ENCODE measurements around the gene CHMP2A.

CHMP2A gene

DNA sequence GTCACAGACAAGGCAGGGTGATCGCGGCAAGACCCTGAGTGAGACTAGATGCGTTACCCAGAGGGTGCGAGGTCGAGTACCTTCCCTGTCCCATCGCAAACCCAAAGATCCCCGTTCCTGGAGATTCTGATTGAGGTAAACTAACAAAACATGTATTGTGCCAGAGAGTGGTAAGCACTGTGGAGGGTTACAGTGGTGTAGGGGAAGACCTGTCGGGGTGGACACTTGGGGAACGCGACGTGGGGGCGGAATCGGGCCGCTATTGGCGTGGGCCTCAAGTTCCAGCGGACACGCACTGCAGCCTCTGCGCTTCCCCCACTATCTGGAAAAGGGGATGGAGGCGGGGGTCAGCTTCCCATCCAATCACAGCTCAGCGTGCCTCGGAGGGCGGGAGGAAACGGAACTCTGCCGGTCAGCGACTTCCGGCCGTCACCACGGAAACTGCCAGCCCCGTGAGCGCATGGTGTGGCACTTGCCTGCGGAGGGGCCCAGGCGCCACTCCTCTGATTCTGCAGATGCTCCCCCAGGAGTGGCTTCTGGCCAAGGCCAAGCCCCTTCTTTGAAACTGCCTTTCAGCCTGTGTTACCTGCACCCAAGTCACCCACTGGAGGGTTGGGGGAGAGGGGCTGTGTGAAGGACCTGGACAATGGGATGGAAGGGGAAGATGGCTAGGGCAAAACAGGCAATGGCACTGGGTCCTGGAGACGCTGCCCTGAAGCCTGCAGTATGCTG is 4.5 kb upstream of the CHMP2A start:
- TF ChIP-seq, protein P1, sequence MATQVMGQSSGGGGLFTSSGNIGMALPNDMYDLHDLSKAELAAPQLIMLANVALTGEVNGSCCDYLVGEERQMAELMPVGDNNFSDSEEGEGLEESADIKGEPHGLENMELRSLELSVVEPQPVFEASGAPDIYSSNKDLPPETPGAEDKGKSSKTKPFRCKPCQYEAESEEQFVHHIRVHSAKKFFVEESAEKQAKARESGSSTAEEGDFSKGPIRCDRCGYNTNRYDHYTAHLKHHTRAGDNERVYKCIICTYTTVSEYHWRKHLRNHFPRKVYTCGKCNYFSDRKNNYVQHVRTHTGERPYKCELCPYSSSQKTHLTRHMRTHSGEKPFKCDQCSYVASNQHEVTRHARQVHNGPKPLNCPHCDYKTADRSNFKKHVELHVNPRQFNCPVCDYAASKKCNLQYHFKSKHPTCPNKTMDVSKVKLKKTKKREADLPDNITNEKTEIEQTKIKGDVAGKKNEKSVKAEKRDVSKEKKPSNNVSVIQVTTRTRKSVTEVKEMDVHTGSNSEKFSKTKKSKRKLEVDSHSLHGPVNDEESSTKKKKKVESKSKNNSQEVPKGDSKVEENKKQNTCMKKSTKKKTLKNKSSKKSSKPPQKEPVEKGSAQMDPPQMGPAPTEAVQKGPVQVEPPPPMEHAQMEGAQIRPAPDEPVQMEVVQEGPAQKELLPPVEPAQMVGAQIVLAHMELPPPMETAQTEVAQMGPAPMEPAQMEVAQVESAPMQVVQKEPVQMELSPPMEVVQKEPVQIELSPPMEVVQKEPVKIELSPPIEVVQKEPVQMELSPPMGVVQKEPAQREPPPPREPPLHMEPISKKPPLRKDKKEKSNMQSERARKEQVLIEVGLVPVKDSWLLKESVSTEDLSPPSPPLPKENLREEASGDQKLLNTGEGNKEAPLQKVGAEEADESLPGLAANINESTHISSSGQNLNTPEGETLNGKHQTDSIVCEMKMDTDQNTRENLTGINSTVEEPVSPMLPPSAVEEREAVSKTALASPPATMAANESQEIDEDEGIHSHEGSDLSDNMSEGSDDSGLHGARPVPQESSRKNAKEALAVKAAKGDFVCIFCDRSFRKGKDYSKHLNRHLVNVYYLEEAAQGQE (IDR thresholded peaks at IDR 0.05; ENCODE audit: insufficient replicate concordance, low read depth), result peak; percentile 27
- TF ChIP-seq SPI1 (IDR thresholded peaks at IDR 0.05; ENCODE audit: borderline replicate concordance, low read depth) (peak; percentile 35; the same call in 1 of the 2 replicates), GABPA (IDR thresholded peaks at IDR 0.05; ENCODE audit: low read depth) (peak; percentile 92), POLR2AphosphoS5 (IDR thresholded peaks at IDR 0.05; ENCODE audit: low read depth) (peak; percentile 94)
- TF ChIP-seq, protein P2, sequence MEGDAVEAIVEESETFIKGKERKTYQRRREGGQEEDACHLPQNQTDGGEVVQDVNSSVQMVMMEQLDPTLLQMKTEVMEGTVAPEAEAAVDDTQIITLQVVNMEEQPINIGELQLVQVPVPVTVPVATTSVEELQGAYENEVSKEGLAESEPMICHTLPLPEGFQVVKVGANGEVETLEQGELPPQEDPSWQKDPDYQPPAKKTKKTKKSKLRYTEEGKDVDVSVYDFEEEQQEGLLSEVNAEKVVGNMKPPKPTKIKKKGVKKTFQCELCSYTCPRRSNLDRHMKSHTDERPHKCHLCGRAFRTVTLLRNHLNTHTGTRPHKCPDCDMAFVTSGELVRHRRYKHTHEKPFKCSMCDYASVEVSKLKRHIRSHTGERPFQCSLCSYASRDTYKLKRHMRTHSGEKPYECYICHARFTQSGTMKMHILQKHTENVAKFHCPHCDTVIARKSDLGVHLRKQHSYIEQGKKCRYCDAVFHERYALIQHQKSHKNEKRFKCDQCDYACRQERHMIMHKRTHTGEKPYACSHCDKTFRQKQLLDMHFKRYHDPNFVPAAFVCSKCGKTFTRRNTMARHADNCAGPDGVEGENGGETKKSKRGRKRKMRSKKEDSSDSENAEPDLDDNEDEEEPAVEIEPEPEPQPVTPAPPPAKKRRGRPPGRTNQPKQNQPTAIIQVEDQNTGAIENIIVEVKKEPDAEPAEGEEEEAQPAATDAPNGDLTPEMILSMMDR (IDR thresholded peaks at IDR 0.05; ENCODE audit: insufficient read depth, low read length), result no peak
- Histone ChIP-seq H3K4me3 (replicated peaks; ENCODE audit: insufficient read depth, low read length) (peak overlapping the region; percentile 46), H3K27ac (replicated peaks) (peak overlapping the region; percentile 100), H3K27me3 (ENCODE audit: insufficient read depth, poor library complexity, severe bottlenecking) (no peaks in the 10 kb centered on the region)
- peak; percentile 95 to 97 for DNase-seq (ENCODE audit: low read depth in 1 of 2, low spot score in 1 of 2)

DNA sequence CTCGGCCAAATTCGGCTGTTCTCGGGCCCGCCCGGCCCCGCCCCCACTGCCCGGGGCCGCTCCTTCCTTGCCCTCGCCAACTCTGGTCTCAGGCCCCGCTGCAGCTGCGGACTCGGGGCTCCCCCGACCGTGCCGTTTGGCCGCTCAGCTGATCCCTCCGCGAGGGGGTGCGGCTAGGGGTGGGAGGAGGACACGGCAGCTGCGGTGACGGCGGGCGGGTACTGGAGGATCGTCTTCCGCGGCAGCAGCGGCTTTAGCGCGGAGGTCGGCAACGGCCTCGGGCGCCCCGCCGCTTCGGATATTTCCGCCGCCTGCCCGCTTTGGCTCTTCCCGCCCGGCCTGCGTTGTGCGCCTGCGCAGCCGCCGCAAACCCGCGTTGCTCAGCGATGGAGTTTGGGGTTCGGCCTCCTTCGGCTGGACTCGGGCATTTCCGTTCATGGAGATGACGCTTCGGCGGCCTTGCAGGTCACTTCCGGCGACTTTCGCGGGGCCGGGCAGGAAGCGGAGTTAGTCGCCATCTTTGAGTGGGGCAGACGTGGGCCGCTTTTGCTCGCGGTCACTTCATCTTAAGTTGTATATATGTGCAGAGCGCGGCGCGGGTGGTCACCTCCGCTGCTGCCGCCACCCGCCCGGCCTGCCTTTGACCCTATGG is 3.8 kb upstream of the CHMP2A start:
- Histone ChIP-seq H3K4me3 (replicated peaks; ENCODE audit: insufficient read depth, low read length) (peak overlapping the region; percentile 46), H3K27me3 (ENCODE audit: insufficient read depth, poor library complexity, severe bottlenecking) (no peaks in the 10 kb centered on the region), H3K27ac (replicated peaks) (peak overlapping the region; percentile 100)
- peak; percentile 98 to 99 for DNase-seq (ENCODE audit: low read depth in 1 of 2, low spot score in 1 of 2)
- TF ChIP-seq POLR2AphosphoS5 (IDR thresholded peaks at IDR 0.05; ENCODE audit: low read depth) (no peak; the same call in 1 of the 2 replicates), GABPA (IDR thresholded peaks at IDR 0.05; ENCODE audit: low read depth) (peak; percentile 74; the same call in 1 of the 2 replicates), SPI1 (IDR thresholded peaks at IDR 0.05; ENCODE audit: borderline replicate concordance, low read depth) (peak; percentile 21; the same call in 1 of the 2 replicates)
- TF ChIP-seq, protein P2 (IDR thresholded peaks at IDR 0.05; ENCODE audit: insufficient read depth, low read length), result no peak
- TF ChIP-seq, protein P1 (IDR thresholded peaks at IDR 0.05; ENCODE audit: insufficient replicate concordance, low read depth), result peak; percentile 47

DNA sequence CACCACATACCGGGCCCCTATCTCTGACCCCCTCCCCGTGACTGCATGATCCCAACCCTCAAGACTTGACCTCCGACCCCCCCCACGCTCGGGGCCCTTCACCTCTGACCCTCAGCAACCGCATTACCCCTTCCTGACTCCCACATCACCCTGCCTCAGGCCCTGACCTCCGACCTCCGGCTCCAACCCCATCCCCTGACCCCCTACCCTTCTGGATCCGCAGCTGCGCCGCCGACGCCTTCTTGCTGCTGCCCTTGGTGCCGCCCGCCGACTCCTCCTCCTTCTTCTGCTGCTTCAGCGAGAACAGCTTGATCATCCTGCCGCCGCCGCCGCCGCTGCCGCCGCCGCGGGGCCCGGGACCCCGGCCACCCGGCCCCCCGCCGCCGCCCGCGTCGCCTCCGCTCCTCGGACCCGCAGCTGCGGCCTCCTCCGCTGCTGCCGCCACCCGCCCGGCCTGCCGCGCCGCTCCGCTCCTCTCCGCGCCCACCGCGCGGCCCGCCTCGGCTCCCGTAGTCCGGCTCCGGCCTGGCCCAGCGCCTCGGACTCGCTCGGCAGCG is 3.2 kb upstream of the CHMP2A start, which contains the start of gene UBE2M:
Gene UBE2M, minus strand, starts transcription at position 546 of the 557 bp plus-strand sequence. Its CDS starts 230 bp downstream, at position 316.
- H3K27ac ChIP-seq (replicated peaks), result peak within 1 kb of the TSS; percentile 100
- H3K27me3 ChIP-seq (ENCODE audit: insufficient read depth, poor library complexity, severe bottlenecking), result no peaks in the 10 kb centered on the region
- H3K4me3 ChIP-seq (replicated peaks; ENCODE audit: insufficient read depth, low read length), result peak within 1 kb of the TSS; percentile 89
- no peak for TF ChIP-seq SPI1 (IDR thresholded peaks at IDR 0.05; ENCODE audit: borderline replicate concordance, low read depth)
- TF ChIP-seq, protein P1 (IDR thresholded peaks at IDR 0.05; ENCODE audit: insufficient replicate concordance, low read depth), result peak; percentile 52
- peak in 1 of 2 experiments; percentile 55 for DNase-seq (ENCODE audit: low read depth in 1 of 2, low spot score in 1 of 2)
